Breast epithelium (tissue), 4 donors: ENCODE data around the gene PTH1R. TPM values are rescaled to one million over a fixed set of nuclear protein-coding genes. Genes with fewer than 3 reads are reported as not detected.

Experiments
- DNase-seq, 2 donors: peaks; one replicate each; pipeline ENCODE4 v3.0.0-alpha.2; 2019; ENCODE audit warnings: low spot score in 2 of 2
- H3K27ac ChIP-seq, 2 donors: fragments of 200-600 bp; sonication (generic) in 1 of 2; one replicate each; pipeline ENCODE4 v1.5.1; 2016 to 2019; ENCODE audit warnings: mild to moderate bottlenecking in 1 of 2
- H3K27me3 ChIP-seq, 2 donors: fragments of 200-600 bp; sonication (generic) in 1 of 2; one replicate each; pipeline versions ENCODE4 v1.5.1 to v1.6.0; 2017 to 2019; ENCODE audit warnings: control low read depth in 1 of 2, mild to moderate bottlenecking in 1 of 2
- H3K36me3 ChIP-seq: fragments of 200-600 bp; one replicate; pipeline ENCODE4 v1.5.1; 2019
- H3K4me1 ChIP-seq, 2 donors: fragments of 200-600 bp; sonication (generic); one replicate each; pipeline ENCODE4 v1.5.1; 2016 to 2019; ENCODE audit warnings: control low read depth in 1 of 2
- H3K4me3 ChIP-seq, 3 donors: fragments of 200-600 bp; sonication (generic); 1 replicate in 2 of 3; 2 replicates in 1 of 3; pipeline ENCODE4 v1.5.1; 2016 to 2019; ENCODE audit warnings: mild to moderate bottlenecking in 3 of 3, moderate library complexity in 2 of 3
- H3K9me3 ChIP-seq, 2 donors: fragments of 200-600 bp; sonication (generic) in 1 of 2; one replicate each; pipeline ENCODE4 v1.5.1; 2016 to 2019; ENCODE audit warnings: control low read depth in 1 of 2
- POLR2A ChIP-seq: fragments of 450-650 bp; IDR thresholded peaks from one replicate; pipeline ENCODE4 v1.6.1; 2016; ENCODE audit warnings: antibody characterized with exemption, mild to moderate bottlenecking, moderate library complexity
- POLR2AphosphoS5 ChIP-seq, 3 donors: sonication (generic); formaldehyde crosslinking; IDR thresholded peaks; one replicate each; pipeline ENCODE4 v1.6.1; 2017; ENCODE audit warnings: antibody characterized with exemption in 3 of 3
- intact Hi-C: fragments of 100-400 bp; cut with DNase I; formaldehyde crosslinking; loops from one replicate; pipeline ENCODE4 v1.15.1; 2023; ENCODE audit warnings: low total_unique reads
- total RNA-seq, 3 donors: library from RNA; depleted of rRNA; stranded (reverse); fragments of >200 nt; gene quantifications; one replicate each; pipeline ENCODE4 v1.1.0, GENCODE V29; 2016
- TF ChIP-seq, protein P1 (sequence below), 3 donors: fragments of 450-650 bp; IDR thresholded peaks; one replicate each; pipeline ENCODE4 v1.5.1; 2016 to 2017; ENCODE audit warnings: antibody characterized with exemption in 3 of 3, mild to moderate bottlenecking in 3 of 3, moderate library complexity in 3 of 3

PTH1R gene
- total RNA-seq, 3 donors from 2014 or later, result 4.7 to 38.2 (median 13.4) TPM

DNA sequence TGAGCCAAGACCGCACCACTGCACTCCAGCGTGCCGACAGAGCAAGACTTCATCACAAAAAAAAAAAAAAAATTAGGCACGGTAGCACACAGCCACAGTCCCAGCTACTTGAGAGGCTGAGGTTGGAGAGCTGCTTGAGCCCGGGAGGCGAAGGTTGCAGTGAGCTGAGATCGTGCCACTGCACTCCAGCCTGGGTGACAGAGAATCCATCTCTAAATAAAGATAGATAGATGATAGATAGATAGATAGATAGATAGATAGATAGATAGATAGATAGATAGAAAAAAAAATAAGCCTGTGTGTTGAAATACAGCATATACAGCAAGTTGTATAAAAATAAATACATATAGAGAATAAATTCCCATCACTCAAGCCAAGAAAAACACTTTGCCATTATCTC lies 37.3 kb downstream of the PTH1R start:
- no peak for TF ChIP-seq POLR2A
- TF ChIP-seq, protein P1, sequence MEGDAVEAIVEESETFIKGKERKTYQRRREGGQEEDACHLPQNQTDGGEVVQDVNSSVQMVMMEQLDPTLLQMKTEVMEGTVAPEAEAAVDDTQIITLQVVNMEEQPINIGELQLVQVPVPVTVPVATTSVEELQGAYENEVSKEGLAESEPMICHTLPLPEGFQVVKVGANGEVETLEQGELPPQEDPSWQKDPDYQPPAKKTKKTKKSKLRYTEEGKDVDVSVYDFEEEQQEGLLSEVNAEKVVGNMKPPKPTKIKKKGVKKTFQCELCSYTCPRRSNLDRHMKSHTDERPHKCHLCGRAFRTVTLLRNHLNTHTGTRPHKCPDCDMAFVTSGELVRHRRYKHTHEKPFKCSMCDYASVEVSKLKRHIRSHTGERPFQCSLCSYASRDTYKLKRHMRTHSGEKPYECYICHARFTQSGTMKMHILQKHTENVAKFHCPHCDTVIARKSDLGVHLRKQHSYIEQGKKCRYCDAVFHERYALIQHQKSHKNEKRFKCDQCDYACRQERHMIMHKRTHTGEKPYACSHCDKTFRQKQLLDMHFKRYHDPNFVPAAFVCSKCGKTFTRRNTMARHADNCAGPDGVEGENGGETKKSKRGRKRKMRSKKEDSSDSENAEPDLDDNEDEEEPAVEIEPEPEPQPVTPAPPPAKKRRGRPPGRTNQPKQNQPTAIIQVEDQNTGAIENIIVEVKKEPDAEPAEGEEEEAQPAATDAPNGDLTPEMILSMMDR (IDR thresholded peaks at IDR 0.05), result no peak
- Histone ChIP-seq H3K4me1 (no peaks in the 10 kb centered on the region), H3K27me3 (no peaks in the 10 kb centered on the region), H3K9me3 (no peaks in the 10 kb centered on the region), H3K4me3 (no peak overlapping the region), H3K36me3 (no peaks in the 10 kb centered on the region), H3K27ac (no peak overlapping the region)
- intact Hi-C loops, result no loop called here
- DNase-seq, result no peak

DNA sequence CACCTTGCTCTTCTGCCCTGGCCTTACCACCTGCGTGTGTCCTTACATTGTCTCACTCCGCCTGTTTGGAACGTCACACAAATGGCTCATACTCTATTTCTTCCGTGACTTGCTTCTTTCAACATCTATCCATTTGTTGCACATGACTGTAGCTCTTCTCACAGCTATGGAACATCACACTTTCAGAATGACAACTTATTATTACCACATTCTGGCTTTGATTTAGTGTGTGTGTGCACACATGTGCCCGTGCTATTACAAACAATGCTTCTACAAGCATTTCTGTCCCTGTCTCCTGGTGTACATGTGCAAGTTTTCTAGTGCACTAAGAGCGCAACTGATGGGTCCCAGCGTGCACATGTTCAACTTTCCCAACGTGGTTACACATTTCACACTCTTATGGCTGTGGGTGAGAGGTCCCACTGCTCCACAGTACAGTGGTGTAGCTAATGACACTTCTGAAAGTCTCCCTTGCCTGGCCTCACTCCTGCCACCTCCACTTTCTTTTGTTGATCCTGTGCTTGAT lies 37.8 kb downstream of the PTH1R start:
- H3K27ac ChIP-seq, result no peak overlapping the region
- no peaks in the 10 kb centered on the region for H3K9me3 ChIP-seq
- DNase-seq, result no peak
- intact Hi-C loops, result no loop called here
- H3K36me3 ChIP-seq, result no peaks in the 10 kb centered on the region
- no peak overlapping the region for H3K4me3 ChIP-seq
- TF ChIP-seq POLR2A, result no peak
- TF ChIP-seq POLR2AphosphoS5 (IDR thresholded peaks at IDR 0.05), result no peak
- TF ChIP-seq, protein P1 (IDR thresholded peaks at IDR 0.05), result no peak
- no peaks in the 10 kb centered on the region for H3K4me1 ChIP-seq
- H3K27me3 ChIP-seq, result no peaks in the 10 kb centered on the region

DNA sequence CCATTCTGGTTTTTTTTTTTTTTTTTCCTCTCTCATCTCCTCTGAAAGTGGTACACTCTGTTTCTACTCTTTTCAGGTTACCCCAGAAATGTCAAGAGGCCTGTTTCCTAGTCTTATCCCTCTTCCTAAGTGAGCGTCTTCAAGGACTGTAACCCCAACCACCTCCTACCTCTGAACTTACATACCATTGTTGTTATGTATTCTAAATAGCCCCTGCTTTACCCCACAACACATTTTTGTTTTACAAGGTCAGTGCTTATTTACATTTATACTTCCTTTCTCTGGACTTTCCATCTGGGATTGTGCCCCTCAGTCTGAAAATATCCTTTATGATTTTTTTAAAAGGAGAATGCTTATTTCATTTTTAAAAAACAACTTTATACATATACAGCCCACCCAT lies 38.8 kb downstream of the PTH1R start:
- no peak for TF ChIP-seq POLR2A
- TF ChIP-seq, protein P1 (IDR thresholded peaks at IDR 0.05), result no peak
- no peak for TF ChIP-seq POLR2AphosphoS5 (IDR thresholded peaks at IDR 0.05)
- intact Hi-C loops, result no loop called here
- DNase-seq, result no peak
- no peaks in the 10 kb centered on the region for H3K36me3 ChIP-seq
- no peaks in the 10 kb centered on the region for H3K9me3 ChIP-seq
- no peak overlapping the region for H3K27ac ChIP-seq
- H3K27me3 ChIP-seq, result no peaks in the 10 kb centered on the region
- H3K4me3 ChIP-seq, result no peak overlapping the region
- H3K4me1 ChIP-seq, result no peaks in the 10 kb centered on the region

DNA sequence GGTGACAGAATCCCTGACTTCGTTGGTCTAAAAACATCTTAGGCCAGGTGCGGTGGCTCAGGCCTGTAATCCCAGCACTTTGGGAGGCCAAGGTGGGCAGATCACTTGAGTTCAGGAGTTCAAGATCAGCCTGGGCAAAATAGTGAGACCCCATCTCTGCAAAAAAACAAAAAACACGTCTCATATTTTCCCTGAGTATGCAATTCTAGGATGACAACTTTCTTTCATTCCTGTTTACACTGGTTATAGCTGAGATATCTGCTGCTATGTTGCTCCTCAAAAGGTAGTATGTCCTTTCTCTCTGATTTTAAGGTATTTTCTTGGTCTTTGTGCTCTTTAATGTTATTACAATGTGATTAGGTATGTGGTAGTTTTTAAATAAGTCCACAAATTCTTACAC lies 39.3 kb downstream of the PTH1R start:
- Histone ChIP-seq H3K4me3 (no peak overlapping the region), H3K36me3 (no peaks in the 10 kb centered on the region), H3K27ac (no peak overlapping the region), H3K27me3 (no peaks in the 10 kb centered on the region), H3K4me1 (no peaks in the 10 kb centered on the region), H3K9me3 (no peaks in the 10 kb centered on the region)
- intact Hi-C loops, result no loop called here
- no peak for DNase-seq
- TF ChIP-seq, protein P1 (IDR thresholded peaks at IDR 0.05), result no peak
- TF ChIP-seq POLR2A, result no peak
- TF ChIP-seq POLR2AphosphoS5 (IDR thresholded peaks at IDR 0.05), result no peak

DNA sequence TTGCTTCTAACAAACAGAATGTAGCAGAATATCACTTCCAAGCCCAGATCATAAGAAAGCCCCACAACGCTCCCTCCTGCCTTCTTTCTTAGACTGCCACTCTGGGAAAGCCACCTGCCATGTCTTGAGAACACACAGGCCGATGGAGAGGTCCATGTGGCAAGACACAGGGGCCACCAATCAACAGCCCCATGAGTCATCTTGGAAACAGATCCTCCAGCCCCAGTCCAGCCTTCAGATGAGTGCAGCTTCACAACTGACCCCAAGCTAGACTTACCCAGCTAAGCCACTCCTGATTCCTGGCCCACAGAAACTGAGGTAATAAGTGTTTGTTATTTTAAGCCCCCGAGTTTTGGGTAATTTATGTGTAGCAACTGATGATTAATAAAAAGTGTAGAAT lies 39.7 kb downstream of the PTH1R start:
- no peak for DNase-seq
- TF ChIP-seq POLR2A (no peak), POLR2AphosphoS5 (IDR thresholded peaks at IDR 0.05) (no peak)
- TF ChIP-seq, protein P1 (IDR thresholded peaks at IDR 0.05), result no peak
- H3K9me3 ChIP-seq, result no peaks in the 10 kb centered on the region
- H3K4me3 ChIP-seq, result no peak overlapping the region
- H3K27me3 ChIP-seq, result no peaks in the 10 kb centered on the region
- no peak overlapping the region for H3K27ac ChIP-seq
- H3K4me1 ChIP-seq, result no peaks in the 10 kb centered on the region
- no peaks in the 10 kb centered on the region for H3K36me3 ChIP-seq
- intact Hi-C loops, result no loop called here
